GM19324 (cell line): ENCODE data around the gene ARHGEF28.

ENCODE experiments used
- ATAC-seq: cut with Tn5 transposase; IDR thresholded peaks from one replicate; pipeline ENCODE4 v1.9.1; 2021; ENCODE audit warnings: mild to moderate bottlenecking, moderate library complexity; ENCODE audit not compliant: unreplicated experiment, low FRiP score

The ARHGEF28 gene

DNA sequence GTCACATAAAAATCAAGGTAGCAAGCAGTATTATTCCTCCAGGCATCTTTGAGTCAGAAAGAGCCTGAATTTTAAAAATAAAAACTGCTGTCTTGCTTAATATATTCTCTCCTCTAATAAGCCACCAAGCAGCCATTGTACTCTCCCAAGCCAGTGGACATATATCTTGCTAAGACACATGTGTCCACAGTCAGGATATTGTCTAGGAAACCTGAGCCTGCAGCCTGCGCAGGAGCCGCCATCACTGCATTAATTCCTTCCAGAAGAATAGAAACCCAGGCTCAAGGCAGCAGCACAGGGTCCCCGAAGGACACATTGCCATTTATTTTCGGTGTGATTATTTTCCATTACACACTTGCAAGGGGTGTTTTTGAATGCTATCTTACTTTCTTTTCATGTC is 345.3 kb downstream of the ARHGEF28 start:
- ATAC-seq = no peak

DNA sequence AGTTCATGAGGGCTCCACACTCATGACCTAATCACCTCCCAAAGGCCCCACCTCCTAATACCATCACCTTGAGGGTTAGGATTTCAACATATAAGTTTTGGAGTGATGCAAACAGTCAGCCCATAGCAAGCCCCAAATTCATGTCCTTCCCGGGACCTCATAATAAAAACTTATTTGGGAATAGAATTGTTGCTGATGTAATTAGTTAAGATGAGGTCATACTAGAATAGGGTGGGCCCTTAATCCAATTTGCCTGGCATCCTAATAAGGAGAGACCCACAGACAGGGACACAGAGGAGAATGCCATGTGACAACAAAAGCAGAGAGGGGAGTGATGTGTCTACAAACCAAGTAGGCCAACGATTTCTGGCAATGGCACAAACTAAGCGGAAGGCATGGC is 347.1 kb downstream of the ARHGEF28 start:
- no peak for ATAC-seq

GRCh38 chr5:73974871-73975360 is 348.9 kb downstream of the ARHGEF28 start:
- no peak for ATAC-seq

- no peak for ATAC-seq
These were observed 349.8 kb downstream of the ARHGEF28 start for GRCh38 chr5:73975845-73976244.

DNA sequence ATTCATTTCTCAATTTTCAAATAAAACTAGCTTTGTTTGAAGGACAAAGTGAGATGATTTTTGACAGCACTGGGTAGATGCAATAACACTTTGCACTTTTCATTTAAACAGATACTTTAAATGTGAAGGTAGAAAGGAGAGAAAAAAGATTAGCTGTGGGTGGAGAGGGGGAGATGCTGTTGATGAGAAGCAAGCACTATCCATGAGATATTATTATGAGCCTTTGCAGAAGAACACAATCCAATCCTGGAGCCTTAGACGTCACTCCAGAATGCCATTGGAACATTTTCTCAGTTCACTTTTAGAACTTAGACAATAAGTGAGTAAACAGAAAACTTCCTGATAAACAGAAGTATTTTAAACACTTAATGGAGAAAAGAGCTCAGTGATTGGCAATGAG is 351.1 kb downstream of the ARHGEF28 start:
- ATAC-seq = no peak

- ATAC-seq = no peak
These were observed 353.3 kb downstream of the ARHGEF28 start for GRCh38 chr5:73979321-73979720.

DNA sequence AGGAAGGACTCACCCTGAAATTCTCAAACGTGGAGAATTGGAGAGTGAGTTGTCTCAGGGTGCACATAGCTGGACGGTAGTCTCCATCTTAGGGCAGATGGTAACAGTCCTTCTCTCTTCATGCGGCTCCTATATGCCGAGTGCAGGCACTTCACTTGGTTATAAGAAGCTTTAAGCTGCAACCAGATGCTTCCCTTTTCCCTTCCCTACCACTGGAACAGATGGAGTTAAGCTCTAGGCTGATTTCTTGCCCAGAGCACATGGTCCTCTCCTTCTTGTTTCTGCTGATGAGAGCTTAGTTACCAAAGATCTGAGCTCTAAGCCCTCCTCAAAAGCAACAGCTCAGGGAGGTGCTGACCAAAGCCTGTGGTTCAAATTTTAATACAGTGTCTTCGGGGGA is 355.7 kb downstream of the ARHGEF28 start:
- no peak for ATAC-seq

- ATAC-seq = no peak
These were observed 357.6 kb downstream of the ARHGEF28 start for GRCh38 chr5:73983644-73984043.

- no peak for ATAC-seq
These were observed 359.1 kb downstream of the ARHGEF28 start for GRCh38 chr5:73985145-73985544.

- no peak for ATAC-seq
These were observed 360.7 kb downstream of the ARHGEF28 start for GRCh38 chr5:73986729-73987128.

- no peak for ATAC-seq
These were observed 361.9 kb downstream of the ARHGEF28 start for GRCh38 chr5:73987915-73988314.

DNA sequence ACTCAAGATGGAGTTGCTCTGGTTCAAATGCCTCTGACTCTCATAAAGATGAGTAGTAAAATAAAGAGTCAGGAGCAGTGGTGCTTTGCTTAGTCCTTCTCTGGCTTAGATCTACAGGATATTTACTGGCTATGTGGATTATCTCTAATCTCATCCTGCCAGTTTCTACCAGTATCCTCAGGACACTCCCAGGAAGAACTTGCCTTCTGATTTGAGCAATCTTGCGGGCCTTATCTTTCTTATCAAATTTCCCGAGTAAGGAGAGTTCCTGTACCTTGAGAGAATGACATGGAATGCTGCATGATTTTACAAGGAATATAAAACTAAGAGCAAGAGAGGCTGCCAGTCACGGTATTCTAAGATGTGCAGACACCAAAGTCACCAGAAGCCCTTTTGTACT is 364.0 kb downstream of the ARHGEF28 start:
- no peak for ATAC-seq
